ENCODE data around the gene MMP15. TPM values are rescaled to one million over a fixed set of nuclear protein-coding genes. Genes with fewer than 3 reads are reported as not detected.

Gene MMP15
- total RNA-seq, 2 experiments from 2014 or later: 0.20 to 0.27 TPM

GRCh38 chr16:58013201-58013956 lies 12.2 kb upstream of the MMP15 start:
- Mint-ChIP-seq H3K27ac (no peak overlapping the region), H3K36me3 (ENCODE audit: low read depth) (peaks cover 20% of the 10 kb centered on the region), H3K27me3 (no peaks in the 10 kb centered on the region), H3K9me3 (no peaks in the 10 kb centered on the region), H3K4me3 (no peak overlapping the region), H3K4me1 (no peaks in the 10 kb centered on the region)
- ChIA-PET POLR2A (no interaction called here), CTCF (interaction anchor here (1.1 to 1.6 kb wide), 3 partner anchors 11 to 13 kb away, joined by 3 to 4 read pairs (median 3); partner anchors contain the start of genes MMP15 and ZNF319)
- no peak for DNase-seq

- no peak overlapping the region for H3K4me3 Mint-ChIP-seq
- POLR2A ChIA-PET: no interaction called here
- H3K27me3 Mint-ChIP-seq: no peaks in the 10 kb centered on the region
- CTCF ChIA-PET: interaction anchor here (1.5 kb wide), 1 partner anchor 19 kb away, joined by 3 read pairs; no protein-coding TSS in a partner anchor
- peaks cover 3% of the 10 kb centered on the region for H3K36me3 Mint-ChIP-seq (ENCODE audit: low read depth)
- no peak for DNase-seq
- peaks cover 11% of the 10 kb centered on the region for H3K4me1 Mint-ChIP-seq
- H3K27ac Mint-ChIP-seq: no peak overlapping the region
- H3K9me3 Mint-ChIP-seq: no peaks in the 10 kb centered on the region
These were observed 8.6 kb upstream of the MMP15 start for GRCh38 chr16:58016840-58017446.

DNA sequence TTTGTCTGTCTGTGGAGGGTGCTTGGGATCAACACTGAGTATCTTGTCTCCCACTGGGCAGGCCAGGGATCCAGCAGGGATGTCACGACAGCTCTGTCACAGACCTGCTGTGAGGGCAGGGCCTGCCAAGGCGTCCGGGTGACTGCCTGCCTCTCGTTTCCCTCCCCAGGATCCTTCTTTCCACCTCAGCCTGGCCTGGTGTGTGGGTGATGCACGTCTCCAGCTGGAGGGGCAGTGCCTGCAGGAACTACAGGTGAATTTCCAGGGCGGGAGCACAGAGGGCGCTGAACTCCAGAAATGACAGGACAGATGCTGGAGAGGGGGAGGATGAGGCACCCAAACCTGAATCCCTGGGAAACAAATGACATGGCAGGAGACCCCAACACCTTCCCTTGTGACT lies 6.8 kb upstream of the MMP15 start:
- no peak overlapping the region for H3K4me3 Mint-ChIP-seq
- peaks cover 11% of the 10 kb centered on the region for H3K4me1 Mint-ChIP-seq
- ChIA-PET CTCF (interaction anchor here (0.6 kb wide), 1 partner anchor 85 kb away, joined by 3 read pairs; no protein-coding TSS in a partner anchor), POLR2A (no interaction called here)
- no peak for DNase-seq
- H3K36me3 Mint-ChIP-seq (ENCODE audit: low read depth): peaks cover 3% of the 10 kb centered on the region
- no peaks in the 10 kb centered on the region for H3K9me3 Mint-ChIP-seq
- no peak overlapping the region for H3K27ac Mint-ChIP-seq
- H3K27me3 Mint-ChIP-seq: peaks cover 2% of the 10 kb centered on the region

GRCh38 chr16:58019866-58020538 lies 5.6 kb upstream of the MMP15 start:
- H3K9me3 Mint-ChIP-seq: no peaks in the 10 kb centered on the region
- CTCF ChIA-PET: no interaction called here
- H3K27me3 Mint-ChIP-seq: peaks cover 11% of the 10 kb centered on the region
- peaks cover 5% of the 10 kb centered on the region for H3K36me3 Mint-ChIP-seq (ENCODE audit: low read depth)
- no peak for DNase-seq
- no peak overlapping the region for H3K4me3 Mint-ChIP-seq
- H3K4me1 Mint-ChIP-seq: peaks cover 19% of the 10 kb centered on the region
- H3K27ac Mint-ChIP-seq: peak overlapping the region; percentile 60
- POLR2A ChIA-PET: no interaction called here

GRCh38 chr16:58020628-58021521 lies 4.7 kb upstream of the MMP15 start:
- Mint-ChIP-seq H3K27ac (peak overlapping the region; percentile 60), H3K27me3 (peaks cover 12% of the 10 kb centered on the region), H3K4me1 (peaks cover 20% of the 10 kb centered on the region), H3K36me3 (ENCODE audit: low read depth) (peaks cover 6% of the 10 kb centered on the region), H3K4me3 (no peak overlapping the region), H3K9me3 (no peaks in the 10 kb centered on the region)
- CTCF ChIA-PET: no interaction called here
- POLR2A ChIA-PET: no interaction called here
- DNase-seq: peak; percentile 74

GRCh38 chr16:58021661-58022551 lies 3.6 kb upstream of the MMP15 start:
- Mint-ChIP-seq H3K4me3 (no peak overlapping the region), H3K36me3 (ENCODE audit: low read depth) (peaks cover 6% of the 10 kb centered on the region)
- CTCF ChIA-PET: interaction anchor here (0.7 kb wide), 1 partner anchor 100 kb away, joined by 3 read pairs; no protein-coding TSS in a partner anchor

GRCh38 chr16:58022601-58023371 lies 2.8 kb upstream of the MMP15 start:
- peaks cover 12% of the 10 kb centered on the region for H3K27me3 Mint-ChIP-seq
- no peak overlapping the region for H3K4me3 Mint-ChIP-seq
- H3K9me3 Mint-ChIP-seq: no peaks in the 10 kb centered on the region
- ChIA-PET POLR2A (no interaction called here), CTCF (interaction anchor here (1.3 kb wide), 1 partner anchor 8 kb away, joined by 5 read pairs; no protein-coding TSS in a partner anchor)
- H3K27ac Mint-ChIP-seq: no peak overlapping the region
- DNase-seq: no peak
- H3K4me1 Mint-ChIP-seq: peaks cover 20% of the 10 kb centered on the region
- peaks cover 6% of the 10 kb centered on the region for H3K36me3 Mint-ChIP-seq (ENCODE audit: low read depth)

More at GRCh38 chr16:58021661-58022551, 3.6 kb upstream of the MMP15 start:
- Mint-ChIP-seq H3K27ac (no peak overlapping the region), H3K27me3 (peaks cover 12% of the 10 kb centered on the region), H3K9me3 (no peaks in the 10 kb centered on the region), H3K4me1 (peaks cover 20% of the 10 kb centered on the region)
- no peak for DNase-seq
- POLR2A ChIA-PET: no interaction called here

DNA sequence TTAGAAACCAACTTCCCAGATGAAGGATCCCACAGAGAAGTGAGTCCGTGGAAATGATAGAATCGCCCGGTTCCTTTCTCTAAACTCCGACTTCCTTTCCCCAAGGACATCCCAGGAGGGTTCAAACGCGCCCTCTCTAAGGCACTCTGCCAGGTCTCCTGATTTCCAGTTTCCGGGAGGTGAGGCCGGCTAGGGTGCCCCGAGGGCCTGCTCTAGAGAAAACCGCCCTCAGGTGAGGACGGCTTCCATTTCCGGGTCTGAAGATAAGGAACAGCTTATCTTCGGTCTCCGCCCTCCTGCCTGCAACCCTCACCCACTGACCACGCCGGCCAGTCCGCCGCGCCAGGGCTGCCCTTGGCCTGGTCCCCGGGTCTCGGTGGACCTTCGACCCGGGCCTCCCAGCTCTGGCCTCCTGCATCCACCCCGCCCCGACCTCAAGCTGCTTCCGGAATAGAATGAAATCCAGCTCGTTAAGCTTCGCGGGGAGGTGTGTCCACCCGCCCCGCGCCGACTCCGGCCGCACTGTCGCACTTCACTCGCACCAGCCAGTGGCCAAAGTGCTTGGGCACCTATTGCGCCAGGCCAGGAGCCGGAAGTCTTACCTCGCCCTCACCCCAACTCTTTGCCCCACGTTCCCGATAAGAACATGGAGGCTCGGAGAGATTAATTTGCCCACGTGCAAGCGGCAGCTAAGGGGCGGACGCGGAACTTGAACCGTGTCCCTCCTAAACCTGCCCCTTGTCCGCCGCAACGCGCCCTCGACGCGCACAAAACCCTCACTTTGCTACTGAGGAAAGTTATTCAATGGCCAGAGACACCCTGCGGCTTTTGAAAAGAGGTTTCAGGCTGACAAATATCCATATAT lies 836 bp upstream of the MMP15 start:
- POLR2A ChIA-PET: interaction anchor here (0.6 to 1.0 kb wide), 2 partner anchors 105 to 1803 kb away, joined by 3 to 8 read pairs; no protein-coding TSS in a partner anchor
- Mint-ChIP-seq H3K27ac (peak overlapping the region; percentile 83), H3K4me1 (peaks cover 18% of the 10 kb centered on the region)

DNA sequence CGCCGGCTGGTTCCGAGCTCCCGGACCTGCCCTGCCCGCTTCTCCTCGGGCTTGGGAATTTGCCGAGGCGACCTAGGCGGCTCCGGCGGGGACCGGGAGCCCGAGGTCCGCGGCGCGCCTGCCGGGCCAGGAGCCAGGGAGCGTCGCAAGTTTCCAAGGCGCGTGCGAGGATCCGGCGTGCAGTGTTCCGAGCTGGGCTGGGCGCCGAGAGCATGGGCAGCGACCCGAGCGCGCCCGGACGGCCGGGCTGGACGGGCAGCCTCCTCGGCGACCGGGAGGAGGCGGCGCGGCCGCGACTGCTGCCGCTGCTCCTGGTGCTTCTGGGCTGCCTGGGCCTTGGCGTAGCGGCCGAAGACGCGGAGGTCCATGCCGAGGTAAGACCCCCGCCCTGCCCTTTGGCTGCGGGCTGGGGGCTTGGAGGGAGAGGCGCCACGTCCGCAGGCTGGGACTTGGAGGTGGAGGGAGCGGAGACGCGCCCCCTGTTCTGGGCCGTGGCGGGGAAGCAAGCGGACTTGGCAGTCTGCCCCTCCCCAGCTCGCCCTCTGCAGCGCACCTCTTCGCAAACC lies 668 bp downstream of the MMP15 start:
- Mint-ChIP-seq H3K36me3 (ENCODE audit: low read depth) (peaks cover 6% of the 10 kb centered on the region), H3K9me3 (no peaks in the 10 kb centered on the region), H3K4me3 (peak overlapping the region; percentile 32), H3K27me3 (peaks cover 28% of the 10 kb centered on the region), H3K4me1 (peaks cover 8% of the 10 kb centered on the region), H3K27ac (no peak overlapping the region)
- ChIA-PET POLR2A (no interaction called here), CTCF (interaction anchor here (0.7 to 1.4 kb wide), 4 partner anchors 9 to 170 kb away, joined by 3 to 4 read pairs (median 4); no protein-coding TSS in a partner anchor)
- DNase-seq: no peak

More for the DNA sequence above, 836 bp upstream of the MMP15 start:
- CTCF ChIA-PET: interaction anchor here (0.6 to 1.4 kb wide), 3 partner anchors 9 to 12 kb away, joined by 3 to 7 read pairs (median 3); no protein-coding TSS in a partner anchor
- peak overlapping the region; percentile 75 for H3K4me3 Mint-ChIP-seq
- H3K27me3 Mint-ChIP-seq: peaks cover 28% of the 10 kb centered on the region
- H3K9me3 Mint-ChIP-seq: no peaks in the 10 kb centered on the region
- peaks cover 6% of the 10 kb centered on the region for H3K36me3 Mint-ChIP-seq (ENCODE audit: low read depth)
- DNase-seq: peak; percentile 22

DNA sequence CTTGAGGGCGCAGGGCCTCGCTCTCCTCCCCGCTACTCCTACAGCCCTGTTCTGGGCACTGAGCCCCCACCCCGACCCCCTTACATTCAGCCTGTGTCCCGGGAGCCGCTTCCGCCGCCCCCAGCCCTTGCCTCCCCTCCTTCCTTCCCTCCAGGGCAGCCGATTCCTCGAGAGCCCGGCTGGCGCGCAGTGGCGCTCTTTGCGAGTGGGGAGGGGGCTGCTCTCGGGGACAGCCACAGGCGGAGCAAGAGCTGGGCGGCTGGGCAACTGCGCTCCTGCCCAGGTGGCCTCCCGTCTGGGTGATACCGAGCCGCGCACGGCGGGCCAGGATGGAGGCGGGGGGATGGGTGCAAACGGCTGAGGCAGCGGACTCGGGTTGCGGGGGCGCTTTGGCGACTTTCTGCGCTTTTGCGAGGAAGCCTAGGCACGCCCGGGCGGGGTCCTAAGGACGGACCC lies 1.2 kb downstream of the MMP15 start:
- Mint-ChIP-seq H3K27me3 (peaks cover 28% of the 10 kb centered on the region), H3K4me3 (peak overlapping the region; percentile 32), H3K36me3 (ENCODE audit: low read depth) (peaks cover 3% of the 10 kb centered on the region), H3K9me3 (no peaks in the 10 kb centered on the region), H3K27ac (no peak overlapping the region), H3K4me1 (peaks cover 8% of the 10 kb centered on the region)
- CTCF ChIA-PET: interaction anchor here (1.1 to 1.5 kb wide), 5 partner anchors 13 to 170 kb away, joined by 3 to 4 read pairs (median 3); no protein-coding TSS in a partner anchor
- no peak for DNase-seq
- POLR2A ChIA-PET: interaction anchor here (0.6 kb wide), 1 partner anchor 17 kb away, joined by 3 read pairs; no protein-coding TSS in a partner anchor
